ENCODE results near the gene LOX.

Gene LOX, protein sequence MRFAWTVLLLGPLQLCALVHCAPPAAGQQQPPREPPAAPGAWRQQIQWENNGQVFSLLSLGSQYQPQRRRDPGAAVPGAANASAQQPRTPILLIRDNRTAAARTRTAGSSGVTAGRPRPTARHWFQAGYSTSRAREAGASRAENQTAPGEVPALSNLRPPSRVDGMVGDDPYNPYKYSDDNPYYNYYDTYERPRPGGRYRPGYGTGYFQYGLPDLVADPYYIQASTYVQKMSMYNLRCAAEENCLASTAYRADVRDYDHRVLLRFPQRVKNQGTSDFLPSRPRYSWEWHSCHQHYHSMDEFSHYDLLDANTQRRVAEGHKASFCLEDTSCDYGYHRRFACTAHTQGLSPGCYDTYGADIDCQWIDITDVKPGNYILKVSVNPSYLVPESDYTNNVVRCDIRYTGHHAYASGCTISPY

DNA sequence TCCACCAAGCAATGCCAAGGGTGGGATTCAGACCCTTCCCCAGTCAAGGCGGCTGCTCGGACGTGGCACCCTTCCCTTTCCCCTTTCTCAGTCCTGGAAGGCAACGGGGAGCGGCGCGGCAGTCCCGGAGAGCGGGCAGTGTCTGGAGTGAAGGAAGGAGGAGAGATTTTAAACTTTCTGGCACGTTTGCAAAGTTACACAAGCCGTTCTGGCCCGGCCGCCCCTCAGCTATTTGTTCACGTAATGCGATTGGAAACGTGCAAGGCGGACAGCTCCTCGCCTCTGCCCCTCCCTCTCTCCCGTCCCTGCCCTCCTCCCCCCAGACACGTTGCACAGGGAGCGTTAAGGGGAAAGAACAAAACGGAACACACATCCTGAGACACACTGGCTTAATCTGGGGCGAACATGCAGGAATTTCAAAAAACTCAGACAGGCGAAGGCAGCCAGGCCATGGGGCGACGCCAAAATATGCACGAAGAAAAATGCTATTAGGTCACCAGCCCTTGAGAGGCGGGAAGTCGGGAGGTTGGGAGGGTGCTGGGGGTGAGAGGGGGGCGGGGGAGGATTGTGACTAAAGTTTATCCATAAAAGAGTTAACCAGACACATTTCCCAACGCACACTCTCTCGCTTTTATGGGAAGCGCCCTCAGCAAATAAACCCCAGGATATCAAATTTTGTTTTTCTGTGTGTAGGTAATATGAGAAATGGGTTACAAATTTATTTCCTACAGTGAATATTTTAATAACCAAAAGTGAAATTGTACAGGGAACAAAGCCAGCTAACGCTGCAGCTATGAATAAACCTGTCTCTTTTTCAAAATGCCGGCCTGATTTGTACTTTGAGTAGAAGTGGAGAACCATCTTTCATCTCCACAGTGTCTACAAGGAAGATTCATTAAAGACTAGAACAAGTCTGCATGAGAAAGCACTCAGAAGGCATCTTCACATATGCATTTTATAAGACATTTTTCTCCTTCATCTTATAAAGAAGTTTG, at the start of gene LOX:
TSS of gene LOX (minus strand) at position 144 of the 995 bp plus-strand sequence. CDS start 274 bp downstream, outside the sequence.
- DNase-seq (ENCODE audit: low read depth in 2 of 2, low spot score in 1 of 2): no peak

DNA sequence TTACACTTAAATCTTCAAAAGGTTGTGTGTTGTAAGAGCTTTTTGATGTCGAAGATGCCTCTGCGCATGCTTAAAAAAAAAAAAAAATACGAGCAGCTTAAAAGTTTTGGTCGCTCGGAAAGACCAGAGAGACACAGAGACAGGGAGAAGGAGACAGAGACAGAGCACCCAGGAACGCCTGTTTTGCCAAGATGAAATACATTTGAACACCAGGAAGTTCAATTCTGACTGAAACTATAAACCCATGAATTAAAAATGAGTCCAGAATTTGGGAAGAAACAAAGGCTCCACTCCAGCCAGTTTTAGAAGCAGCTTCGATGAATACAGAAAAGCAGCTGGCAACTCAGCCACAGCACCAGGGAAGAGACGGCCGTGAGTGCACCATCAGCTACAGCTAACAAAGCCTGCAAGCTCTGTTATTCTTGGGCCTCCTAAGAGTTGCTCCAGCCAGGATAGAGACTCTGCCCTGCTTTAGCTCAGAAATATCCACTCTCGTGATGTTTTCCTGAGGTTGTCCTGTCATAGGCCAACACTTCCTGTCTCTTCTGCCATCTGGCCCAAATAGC, 48.8 kb upstream of the LOX start:
- no peak for DNase-seq (ENCODE audit: low read depth in 2 of 2, low spot score in 1 of 2)

GRCh38 chr5:122126177-122126755, 48.2 kb upstream of the LOX start:
- DNase-seq (ENCODE audit: low read depth in 2 of 2, low spot score in 1 of 2): no peak

DNA sequence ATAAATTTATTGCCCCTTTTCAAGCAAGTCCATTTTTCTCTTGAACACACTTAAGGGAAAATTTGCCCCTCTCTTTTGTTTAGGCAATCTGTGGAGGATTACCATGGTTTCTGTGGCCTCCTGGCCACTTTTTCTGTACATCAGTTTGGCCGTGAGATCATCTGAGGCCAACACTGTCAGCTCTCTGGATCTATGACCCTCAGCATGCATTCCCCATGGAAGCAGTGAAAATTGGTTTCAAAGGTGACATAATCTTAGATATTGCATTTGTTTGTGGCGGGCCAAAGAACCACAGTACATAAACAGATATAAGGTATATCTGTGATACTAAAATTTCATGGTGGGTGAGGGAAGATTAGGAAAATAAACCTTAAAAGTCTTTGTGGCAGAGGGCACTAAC, 46.7 kb upstream of the LOX start:
- DNase-seq (ENCODE audit: low read depth in 2 of 2, low spot score in 1 of 2): no peak

DNA sequence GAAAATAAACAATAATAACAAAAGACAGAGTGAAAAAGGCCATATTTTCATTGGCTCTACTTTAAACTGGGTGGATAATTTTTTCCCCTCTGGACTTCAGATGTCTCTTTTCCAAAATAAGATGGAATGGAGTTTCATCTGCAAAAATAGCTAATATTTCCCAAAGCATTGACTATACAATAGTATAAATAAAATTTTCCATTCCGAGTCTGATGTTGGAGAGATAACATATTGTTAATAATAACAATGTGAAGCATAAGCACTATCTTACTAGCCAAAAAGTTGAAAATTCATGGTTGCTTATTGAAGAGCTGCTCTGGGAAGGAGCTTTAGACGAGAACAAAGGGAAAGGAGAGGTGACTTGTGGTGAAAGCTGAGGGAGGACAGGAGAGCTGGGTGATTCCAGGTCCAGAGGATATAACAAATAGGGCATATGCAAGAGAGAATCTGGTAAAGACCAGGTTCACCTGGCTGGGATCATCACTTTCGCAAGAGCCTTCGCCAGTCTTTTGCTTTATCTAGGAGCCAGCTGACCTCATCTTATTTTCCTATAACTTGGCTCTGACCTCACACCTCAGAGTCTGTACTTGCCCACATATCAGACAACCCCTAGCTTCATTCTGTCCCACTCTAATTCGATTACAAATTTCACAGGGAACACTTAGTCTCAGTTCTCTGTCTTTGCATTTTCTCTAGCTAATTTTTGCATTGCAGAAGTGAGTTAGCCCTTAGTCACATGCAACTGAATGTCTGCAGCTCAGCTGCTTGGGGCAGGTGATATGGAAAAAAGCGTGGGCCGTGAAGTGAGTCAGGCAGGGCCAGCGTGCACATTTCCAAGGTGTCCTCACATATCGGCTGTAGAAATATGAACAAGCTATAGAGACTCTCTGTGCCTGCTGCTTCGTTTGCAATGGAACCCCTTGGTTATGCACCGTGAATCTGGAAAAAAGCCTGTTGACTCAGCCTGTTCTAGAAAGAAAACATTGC, 43.7 kb upstream of the LOX start:
- no peak for DNase-seq (ENCODE audit: low read depth in 2 of 2, low spot score in 1 of 2)

DNA sequence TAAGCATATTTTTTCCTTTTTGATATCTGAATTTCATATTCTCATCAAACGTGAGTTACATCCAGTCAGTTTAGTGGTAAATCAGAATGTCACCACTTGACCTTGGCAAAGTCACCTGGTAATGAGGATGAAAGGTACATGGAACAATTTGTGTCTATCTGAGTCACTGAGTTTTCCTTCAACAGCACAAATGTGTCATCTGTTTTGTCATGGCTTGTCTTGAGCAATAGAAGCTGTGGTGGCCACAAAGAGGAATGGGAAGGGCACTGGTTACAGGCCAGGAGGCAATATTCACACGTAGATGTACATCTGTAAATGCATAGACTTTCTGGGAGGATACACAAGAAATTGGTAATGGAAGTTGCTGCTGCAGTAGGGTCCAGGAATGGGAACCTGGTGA, 42.9 kb upstream of the LOX start:
- DNase-seq (ENCODE audit: low read depth in 2 of 2, low spot score in 1 of 2): no peak

DNA sequence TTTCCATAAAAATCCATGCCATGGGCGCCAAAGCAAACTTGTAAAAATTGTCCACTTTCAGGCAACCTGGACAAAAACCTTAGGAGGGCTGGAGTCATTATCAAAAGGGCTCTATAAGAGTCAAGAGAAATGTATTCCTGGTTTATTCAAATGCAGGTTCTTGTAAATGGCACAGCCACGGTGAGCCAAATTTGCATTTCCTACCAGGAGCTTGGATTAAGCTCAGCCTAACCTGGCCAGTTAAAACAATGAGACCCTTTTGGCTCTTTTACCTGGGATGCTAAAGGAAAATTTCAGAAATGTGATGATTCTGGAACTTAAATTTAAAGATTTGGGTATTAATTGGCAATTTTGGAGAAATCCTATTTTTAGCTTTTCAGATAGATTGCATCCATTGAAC, 42.4 kb upstream of the LOX start:
- no peak for DNase-seq (ENCODE audit: low read depth in 2 of 2, low spot score in 1 of 2)

DNA sequence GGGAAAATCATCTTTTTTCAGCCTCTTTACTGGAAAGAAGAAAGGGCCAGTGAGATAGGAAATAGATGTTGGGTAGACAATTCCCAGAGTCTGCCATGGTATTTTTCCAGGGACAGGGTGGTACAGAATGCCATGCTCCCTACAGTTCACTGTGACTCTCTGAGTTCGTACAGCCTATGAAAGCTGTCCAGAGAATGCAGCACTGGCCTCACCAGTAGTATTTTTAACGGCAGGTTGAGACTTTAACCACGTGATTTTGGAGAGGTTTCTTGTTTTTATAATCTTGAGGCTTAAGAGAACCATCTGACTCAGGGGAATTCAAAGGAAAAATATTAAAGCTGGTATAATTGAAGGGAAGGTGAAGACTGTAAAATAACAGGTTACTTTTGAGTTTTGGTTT, 41.1 kb upstream of the LOX start:
- DNase-seq (ENCODE audit: low read depth in 2 of 2, low spot score in 1 of 2): no peak

DNA sequence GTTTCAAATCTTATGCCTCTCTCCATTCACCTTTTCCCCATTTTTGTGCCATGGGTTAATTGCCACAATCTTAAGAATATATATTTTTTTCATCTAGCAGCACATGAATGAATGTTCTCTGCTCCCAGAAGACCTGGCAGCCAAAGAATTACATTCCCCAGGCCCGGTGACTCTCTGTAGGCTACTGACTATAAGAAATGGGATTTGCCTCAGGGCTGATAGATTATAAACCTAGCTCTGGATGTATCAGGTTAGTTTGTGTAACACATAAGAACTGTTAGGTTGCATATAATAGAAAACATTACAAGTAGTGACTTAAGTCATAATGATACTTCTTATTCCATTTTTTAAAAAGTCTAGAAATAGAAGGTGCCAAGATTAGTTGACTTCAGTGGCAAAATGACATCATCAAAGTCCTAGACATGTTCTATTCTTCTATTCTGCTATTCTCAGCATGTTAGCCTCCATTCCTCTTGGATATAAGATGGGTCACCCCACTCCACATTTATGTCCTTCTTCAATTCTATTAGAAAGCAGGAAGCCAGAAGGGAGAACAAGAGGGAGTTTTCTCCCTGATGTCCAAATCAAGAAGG, 40.4 kb upstream of the LOX start:
- no peak for DNase-seq (ENCODE audit: low read depth in 2 of 2, low spot score in 1 of 2)

GRCh38 chr5:122114501-122114900, 36.4 kb upstream of the LOX start:
- DNase-seq (ENCODE audit: low read depth in 2 of 2, low spot score in 1 of 2): no peak

DNA sequence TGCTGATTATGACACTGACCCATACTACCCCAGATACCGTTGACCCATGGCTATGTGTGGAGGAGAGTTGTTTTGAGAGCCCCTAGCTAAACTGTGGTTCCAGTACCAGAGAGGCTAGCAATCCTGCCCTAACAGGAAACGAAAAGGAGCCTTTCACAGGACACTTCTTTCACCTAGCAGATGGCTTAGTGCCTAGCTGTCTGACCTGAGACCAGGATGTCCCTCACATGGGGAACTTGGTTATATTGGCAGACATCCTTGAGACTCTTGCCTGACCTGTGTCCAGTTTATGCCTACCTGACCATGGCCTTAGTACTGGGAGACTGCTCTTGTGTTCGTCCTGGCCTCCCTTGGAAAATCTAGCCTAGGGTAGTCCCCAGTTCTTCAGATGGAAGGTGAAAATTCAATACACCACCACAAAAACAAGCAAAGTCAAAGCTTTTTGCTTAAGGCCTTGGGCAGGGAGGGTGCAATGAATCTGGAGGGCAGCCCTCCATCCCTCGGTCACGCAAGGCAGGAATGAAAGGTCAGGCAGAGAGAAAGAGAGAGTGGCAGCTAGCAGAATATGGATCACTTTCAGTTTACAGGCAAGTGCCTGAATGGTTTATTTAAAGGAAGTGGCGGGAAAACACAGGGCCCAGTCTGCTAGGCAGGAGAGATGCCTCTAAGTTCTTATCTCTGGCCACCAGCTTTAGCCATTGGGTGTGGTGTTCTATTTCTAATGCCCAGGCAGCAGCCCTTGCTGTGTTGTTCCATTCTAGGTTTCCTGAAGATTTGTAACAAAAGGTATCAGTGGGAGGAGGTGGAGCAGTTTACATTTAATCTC, 34.9 kb upstream of the LOX start:
- DNase-seq (ENCODE audit: low read depth in 2 of 2, low spot score in 1 of 2): no peak

DNA sequence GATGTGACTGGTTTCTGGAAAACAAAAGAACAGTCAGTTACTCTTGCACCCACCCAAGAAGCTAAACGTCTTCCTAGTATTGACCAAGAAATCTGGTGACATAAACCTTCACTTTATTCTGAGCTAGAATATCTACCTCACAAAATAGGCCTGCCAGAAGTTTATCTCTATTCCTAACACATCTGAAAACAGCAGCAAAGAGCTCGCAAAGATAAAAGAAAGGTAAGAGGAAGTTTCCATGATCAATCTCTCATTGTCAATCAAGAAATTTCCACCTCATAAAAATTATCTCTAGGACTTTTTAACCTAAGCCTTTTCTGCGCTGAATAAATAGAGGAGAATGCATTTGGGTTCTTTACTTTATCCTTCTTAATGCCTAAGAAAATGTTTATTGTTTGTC, 34.0 kb upstream of the LOX start:
- DNase-seq (ENCODE audit: low read depth in 2 of 2, low spot score in 1 of 2): no peak

- no peak for DNase-seq (ENCODE audit: low read depth in 2 of 2, low spot score in 1 of 2)
Measured at GRCh38 chr5:122111460-122111859, 33.4 kb upstream of the LOX start.

DNA sequence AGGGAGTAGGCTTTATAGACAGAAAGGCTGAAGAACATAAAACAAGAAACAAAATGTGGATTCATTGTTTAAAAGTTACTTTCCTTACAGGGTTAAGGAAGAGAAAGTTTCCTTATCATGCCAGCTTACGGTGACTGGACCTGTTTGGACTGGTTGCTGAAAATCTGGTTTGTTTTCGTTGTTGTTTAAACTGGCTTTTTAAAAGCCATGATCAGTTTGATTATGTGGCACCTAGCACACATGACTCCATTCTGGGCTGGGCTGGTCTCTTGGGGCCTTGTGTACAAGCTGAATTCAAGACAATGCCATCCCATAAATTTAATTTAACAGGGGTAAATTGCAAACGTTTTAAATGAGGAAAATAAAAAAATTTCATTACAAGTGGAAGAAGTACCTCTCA, 32.9 kb upstream of the LOX start:
- DNase-seq (ENCODE audit: low read depth in 2 of 2, low spot score in 1 of 2): no peak

- DNase-seq (ENCODE audit: low read depth in 2 of 2, low spot score in 1 of 2): no peak
Measured at GRCh38 chr5:122107016-122107415, 29.0 kb upstream of the LOX start.

- no peak for DNase-seq (ENCODE audit: low read depth in 2 of 2, low spot score in 1 of 2)
Measured at GRCh38 chr5:122105909-122106308, 27.9 kb upstream of the LOX start.

GRCh38 chr5:122102825-122103224, 24.8 kb upstream of the LOX start:
- DNase-seq (ENCODE audit: low read depth in 2 of 2, low spot score in 1 of 2): no peak

DNA sequence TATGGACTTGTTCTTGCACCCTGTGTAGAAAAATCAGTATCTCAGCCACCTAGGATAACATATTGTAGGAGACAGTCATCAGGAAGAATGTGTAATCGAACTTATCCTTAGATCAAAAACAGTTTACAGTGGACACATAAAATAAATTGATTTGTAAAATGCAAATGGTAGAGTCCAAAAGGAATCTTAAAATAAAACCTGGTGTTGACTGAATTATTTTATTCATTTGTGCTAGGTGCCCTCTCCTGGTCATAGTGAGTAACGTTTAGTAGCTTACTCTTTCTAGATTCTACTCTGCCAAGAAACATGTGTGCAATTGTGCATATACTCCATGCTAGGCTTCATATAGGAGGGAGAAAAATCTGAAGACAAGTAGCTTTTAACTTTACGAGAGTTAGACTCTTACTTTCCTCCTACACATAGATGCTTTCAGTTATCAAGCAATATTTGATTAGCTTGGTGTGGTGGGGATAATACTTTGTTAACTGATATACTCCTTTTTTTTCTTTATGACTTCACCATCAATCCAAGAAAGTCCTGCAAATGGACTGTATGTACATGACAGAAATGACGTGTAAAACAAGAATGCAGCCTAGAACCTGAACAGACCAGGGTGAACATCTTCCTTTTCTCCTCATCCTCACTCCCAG, 23.7 kb upstream of the LOX start:
- no peak for DNase-seq (ENCODE audit: low read depth in 2 of 2, low spot score in 1 of 2)

Data from stimulated activated CD8-positive, alpha-beta memory T cell treated with anti-CD3 and anti-CD28 coated beads, Interleukin-4, amount 100 ng/mL, for 1 hour (primary cell).